ENCODE data around the gene ZNF750. TPM values are rescaled to one million over a fixed set of nuclear protein-coding genes. Genes with fewer than 3 reads are reported as not detected.

Gene ZNF750
- polyA plus RNA-seq, 3 donors: not detected

GRCh38 chr17:82835122-82835521 lies 4.7 kb downstream of the ZNF750 start:
- no peak overlapping the region for H2AFZ ChIP-seq (ENCODE audit: insufficient read depth, low read depth, low read length, poor library complexity, severe bottlenecking)
- 70% methylated on average over 6 of the region's 9 CpGs for WGBS (ENCODE audit: insufficient coverage)
- no peak for DNase-seq
- Mint-ChIP-seq H3K36me3 (peaks cover 13 to 30% of the 10 kb centered on the region in 2 donors), H3K27ac (peak overlapping the region in 1 of 7 donors; percentile 50), H3K4me3 (no peak overlapping the region), H3K9me3 (no peaks in the 10 kb centered on the region), H3K27me3 (ENCODE audit: low read depth in 3 of 3) (peaks cover 0 to 4% (median 0%) of the 10 kb centered on the region in 3 donors), H3K4me1 (peaks cover 41% of the 10 kb centered on the region)
- H4K20me1 ChIP-seq (ENCODE audit: insufficient read depth, low read length): no peaks in the 10 kb centered on the region
- H3K9me3 ChIP-seq (replicated peaks in 1 of 2; ENCODE audit: control insufficient read depth in 1 of 2, insufficient read depth in 1 of 2, low read length in 2 of 2): no peaks in the 10 kb centered on the region
- peaks cover 0 to 13% of the 10 kb centered on the region in 2 donors for H3K36me3 ChIP-seq (replicated peaks in 1 of 2; ENCODE audit: control insufficient read depth in 1 of 2, insufficient read depth in 2 of 2, low read length in 2 of 2)
- H3K9ac ChIP-seq (ENCODE audit: insufficient read depth, low read length, poor library complexity, severe bottlenecking): no peak overlapping the region
- intact Hi-C loops (cut with micrococcal nuclease): no loop called here
- no peaks in the 10 kb centered on the region for H3K27me3 ChIP-seq (ENCODE audit: control insufficient read depth in 2 of 2, insufficient read depth in 2 of 2, low read length in 2 of 2)
- H3K4me1 ChIP-seq (ENCODE audit: control insufficient read depth in 1 of 2, insufficient read depth in 2 of 2, low read length in 2 of 2): peaks cover 32 to 44% of the 10 kb centered on the region in 2 donors
- no peaks in the 10 kb centered on the region for H3K79me2 ChIP-seq (ENCODE audit: insufficient read depth, low read length)
- no peak overlapping the region for H3K27ac ChIP-seq (ENCODE audit: low read depth in 1 of 2, low read length in 2 of 2)
- TF ChIP-seq CTCF (IDR thresholded peaks at IDR 0.05): no peak
- H3K4me3 ChIP-seq (replicated peaks in 1 of 3; ENCODE audit: low read depth in 2 of 3, low read length in 3 of 3): no peak overlapping the region
- no peak overlapping the region for H3K4me2 ChIP-seq (replicated peaks; ENCODE audit: extremely low read depth, low read length, poor library complexity, severe bottlenecking)

GRCh38 chr17:82832881-82833475 lies 6.8 kb downstream of the ZNF750 start:
- Histone ChIP-seq H3K36me3 (replicated peaks in 1 of 2; ENCODE audit: control insufficient read depth in 1 of 2, insufficient read depth in 2 of 2, low read length in 2 of 2) (peaks cover 2 to 23% of the 10 kb centered on the region in 2 donors), H3K9ac (ENCODE audit: insufficient read depth, low read length, poor library complexity, severe bottlenecking) (no peak overlapping the region), H3K4me3 (replicated peaks in 1 of 3; ENCODE audit: low read depth in 2 of 3, low read length in 3 of 3) (no peak overlapping the region), H3K79me2 (ENCODE audit: insufficient read depth, low read length) (no peaks in the 10 kb centered on the region), H4K20me1 (ENCODE audit: insufficient read depth, low read length) (no peaks in the 10 kb centered on the region), H3K4me1 (ENCODE audit: control insufficient read depth in 1 of 2, insufficient read depth in 2 of 2, low read length in 2 of 2) (peaks cover 22 to 32% of the 10 kb centered on the region in 2 donors), H3K4me2 (replicated peaks; ENCODE audit: extremely low read depth, low read length, poor library complexity, severe bottlenecking) (no peak overlapping the region), H2AFZ (ENCODE audit: insufficient read depth, low read depth, low read length, poor library complexity, severe bottlenecking) (no peak overlapping the region), H3K9me3 (replicated peaks in 1 of 2; ENCODE audit: control insufficient read depth in 1 of 2, insufficient read depth in 1 of 2, low read length in 2 of 2) (no peaks in the 10 kb centered on the region), H3K27ac (ENCODE audit: low read depth in 1 of 2, low read length in 2 of 2) (no peak overlapping the region), H3K27me3 (ENCODE audit: control insufficient read depth in 2 of 2, insufficient read depth in 2 of 2, low read length in 2 of 2) (no peaks in the 10 kb centered on the region)
- peaks cover 0 to 3% (median 0%) of the 10 kb centered on the region in 7 donors for H3K9me3 Mint-ChIP-seq
- H3K27me3 Mint-ChIP-seq (ENCODE audit: low read depth in 3 of 3): peaks cover 0 to 4% (median under 1%) of the 10 kb centered on the region in 3 donors
- no peak for TF ChIP-seq CTCF (IDR thresholded peaks at IDR 0.05)
- 98% methylated on average over 8 of the region's 20 CpGs for WGBS (ENCODE audit: insufficient coverage)
- H3K4me3 Mint-ChIP-seq: no peak overlapping the region
- H3K27ac Mint-ChIP-seq: no peak overlapping the region
- DNase-seq: no peak
- intact Hi-C loops (cut with micrococcal nuclease): no loop called here
- peaks cover 31% of the 10 kb centered on the region for H3K4me1 Mint-ChIP-seq
- peaks cover 26 to 42% of the 10 kb centered on the region in 2 donors for H3K36me3 Mint-ChIP-seq
